PC-3 (cell line): ENCODE results near the gene MET. TPM values are rescaled to one million over a fixed set of nuclear protein-coding genes. Genes with fewer than 3 reads are reported as not detected.

Source experiments
- ATAC-seq: fragments of 200-7000 bp; cut with Tn5 transposase; 2 replicates; pipeline ENCODE4 v1.9.1; 2020; ENCODE audit warnings: mild to moderate bottlenecking, moderate library complexity
- BruUV-seq: library from RNA; stranded (reverse); fragments of 400-500 nt; replicated peaks from 2 replicates; lab custom pipeline; 2021; lab: Mats Ljungman, UMichigan
- CTCF ChIA-PET: fragments of 300-600 bp; sonication (Branson Sonifier 250); formaldehyde crosslinking; loops from one replicate; lab custom pipeline; 2022; ENCODE audit warnings: antibody characterized with exemption; lab: Charles Lee
- POLR2A ChIA-PET: fragments of 300-600 bp; sonication (Branson Sonifier 250); formaldehyde crosslinking; loops from one replicate; lab custom pipeline; 2022; ENCODE audit warnings: antibody characterized with exemption; ENCODE audit not compliant: unreplicated experiment; lab: Charles Lee
- DNase-seq: peaks from one replicate; pipeline ENCODE4 v3.0.0-alpha.2; 2015
- H2AFZ ChIP-seq: fragments of 300-600 bp; sonication (generic); 2 replicates; pipeline ENCODE4 v1.6.0; 2016; ENCODE audit warnings: antibody characterized with exemption, low read length
- H3F3A ChIP-seq: fragments of 300-600 bp; sonication (generic); one replicate; pipeline ENCODE4 v1.6.0; 2017; ENCODE audit warnings: antibody characterized with exemption, low read length, control low read depth, mild to moderate bottlenecking; ENCODE audit not compliant: unreplicated experiment
- H3K27ac ChIP-seq: fragments of 300-600 bp; sonication (generic); 2 replicates; pipeline ENCODE4 v1.5.1; 2016; ENCODE audit warnings: mild to moderate bottlenecking, low read length
- H3K27me3 ChIP-seq: fragments of 300-600 bp; sonication (generic); 2 replicates; pipeline ENCODE4 v1.6.1; 2016; ENCODE audit warnings: low read length, mixed read lengths
- H3K36me3 ChIP-seq: fragments of 300-600 bp; sonication (generic); 2 replicates; pipeline ENCODE4 v1.6.1; 2016; ENCODE audit warnings: low read depth, mixed run types, low read length, mixed read lengths
- H3K4me1 ChIP-seq: fragments of 300-600 bp; sonication (generic); 2 replicates; pipeline ENCODE4 v1.5.1; 2016; ENCODE audit warnings: low read length; ENCODE audit not compliant: insufficient read depth
- H3K4me2 ChIP-seq: fragments of 300-600 bp; sonication (generic); 2 replicates; pipeline ENCODE4 v1.6.0; 2016; ENCODE audit warnings: low read length
- H3K4me3 ChIP-seq: fragments of 300-600 bp; sonication (generic); 2 replicates; pipeline ENCODE4 v1.5.1; 2016; ENCODE audit warnings: mild to moderate bottlenecking, low read length, mixed read lengths
- H3K79me2 ChIP-seq: fragments of 300-600 bp; sonication (generic); 2 replicates; pipeline ENCODE4 v1.6.1; 2017; ENCODE audit warnings: low read length, mixed read lengths
- H3K9ac ChIP-seq: fragments of 300-600 bp; sonication (generic); 2 replicates; pipeline ENCODE4 v1.6.0; 2016; ENCODE audit warnings: mild to moderate bottlenecking, low read length
- H3K9me2 ChIP-seq: fragments of 300-600 bp; sonication (generic); replicated peaks from 2 replicates; pipeline ENCODE4 v1.6.1; 2016; ENCODE audit warnings: mixed run types, low read length, mixed read lengths
- H3K9me3 ChIP-seq: fragments of 300-600 bp; sonication (generic); 2 replicates; pipeline ENCODE4 v1.6.1; 2016; ENCODE audit warnings: low read length, mixed read lengths
- H4K20me1 ChIP-seq: fragments of 300-600 bp; sonication (generic); 2 replicates; pipeline ENCODE4 v1.6.1; 2016; ENCODE audit warnings: low read length, mixed read lengths
- EZH2 ChIP-seq: fragments of 300-600 bp; sonication (generic); IDR thresholded peaks from one replicate; pipeline ENCODE4 v1.6.1; 2017; ENCODE audit warnings: antibody characterized with exemption, mild to moderate bottlenecking, low read length; ENCODE audit not compliant: unreplicated experiment
- EZH2phosphoT487 ChIP-seq: fragments of 300-600 bp; sonication (generic); IDR thresholded peaks from 2 replicates; pipeline ENCODE4 v1.6.1; 2018; ENCODE audit warnings: mild to moderate bottlenecking, antibody characterized with exemption, low read length, borderline replicate concordance
- intact Hi-C: fragments of 100-400 bp; cut with micrococcal nuclease; formaldehyde crosslinking; loops from 2 replicates; pipeline ENCODE4 v1.9.0; 2023
- total RNA-seq: library from RNA; depleted of rRNA; stranded (reverse); fragments of >200 nt; gene quantifications from 2 replicates; pipeline ENCODE4 v1.2.3, GENCODE V29; 2014
- TF ChIP-seq, protein P1 (sequence below): fragments of 300-600 bp; sonication (generic); conservative IDR thresholded peaks from 2 replicates; pipeline ENCODE4 v1.5.1; 2017; ENCODE audit warnings: antibody characterized with exemption, low read depth, mild to moderate bottlenecking, low read length

MET gene
- total RNA-seq, 1 experiment from 2014 or later: 118 TPM

DNA sequence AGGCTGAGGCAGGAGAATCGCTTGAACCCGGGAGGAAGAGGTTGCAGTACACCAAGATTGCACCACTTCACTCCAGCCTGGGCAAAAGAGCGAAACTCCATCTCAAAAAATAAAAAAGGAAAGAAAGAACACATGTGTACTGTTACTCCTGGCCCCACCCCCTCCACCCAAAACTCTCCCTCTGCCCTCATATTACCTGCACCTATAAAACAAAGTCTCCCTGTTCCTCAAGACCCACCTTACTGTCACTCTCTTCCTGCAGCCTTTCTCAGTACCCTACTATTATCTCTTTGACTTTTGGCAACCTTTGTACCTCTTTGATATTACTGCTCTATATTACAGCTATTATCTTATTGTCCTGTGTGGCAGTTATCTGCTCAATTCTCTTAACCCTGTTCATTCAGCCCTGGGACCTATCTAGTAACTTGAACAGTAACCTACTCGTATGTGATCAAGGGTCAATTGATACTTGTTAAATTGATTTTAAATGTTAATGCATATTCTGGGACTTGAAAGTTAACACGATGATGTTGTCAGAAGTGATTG is 121.9 kb downstream of the MET start:
- TF ChIP-seq EZH2phosphoT487: no peak
- no peak for TF ChIP-seq EZH2
- TF ChIP-seq, protein P1, sequence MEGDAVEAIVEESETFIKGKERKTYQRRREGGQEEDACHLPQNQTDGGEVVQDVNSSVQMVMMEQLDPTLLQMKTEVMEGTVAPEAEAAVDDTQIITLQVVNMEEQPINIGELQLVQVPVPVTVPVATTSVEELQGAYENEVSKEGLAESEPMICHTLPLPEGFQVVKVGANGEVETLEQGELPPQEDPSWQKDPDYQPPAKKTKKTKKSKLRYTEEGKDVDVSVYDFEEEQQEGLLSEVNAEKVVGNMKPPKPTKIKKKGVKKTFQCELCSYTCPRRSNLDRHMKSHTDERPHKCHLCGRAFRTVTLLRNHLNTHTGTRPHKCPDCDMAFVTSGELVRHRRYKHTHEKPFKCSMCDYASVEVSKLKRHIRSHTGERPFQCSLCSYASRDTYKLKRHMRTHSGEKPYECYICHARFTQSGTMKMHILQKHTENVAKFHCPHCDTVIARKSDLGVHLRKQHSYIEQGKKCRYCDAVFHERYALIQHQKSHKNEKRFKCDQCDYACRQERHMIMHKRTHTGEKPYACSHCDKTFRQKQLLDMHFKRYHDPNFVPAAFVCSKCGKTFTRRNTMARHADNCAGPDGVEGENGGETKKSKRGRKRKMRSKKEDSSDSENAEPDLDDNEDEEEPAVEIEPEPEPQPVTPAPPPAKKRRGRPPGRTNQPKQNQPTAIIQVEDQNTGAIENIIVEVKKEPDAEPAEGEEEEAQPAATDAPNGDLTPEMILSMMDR: no peak
- H3K79me2 ChIP-seq: no peaks in the 10 kb centered on the region
- H3F3A ChIP-seq: no peaks in the 10 kb centered on the region
- peaks cover 13% of the 10 kb centered on the region for H3K4me1 ChIP-seq
- H3K36me3 ChIP-seq: peaks cover 57% of the 10 kb centered on the region
- H3K9me2 ChIP-seq: no peaks in the 10 kb centered on the region
- intact Hi-C loops: no loop called here
- ChIA-PET POLR2A (no interaction called here), CTCF (no interaction called here)
- DNase-seq: no peak
- no peak overlapping the region for H3K27ac ChIP-seq
- no peak overlapping the region for H3K4me3 ChIP-seq
- H3K9me3 ChIP-seq: no peaks in the 10 kb centered on the region
- H3K27me3 ChIP-seq: no peaks in the 10 kb centered on the region
- H2AFZ ChIP-seq: no peak overlapping the region
- no TSS peak for BruUV-seq
- no peak overlapping the region for H3K9ac ChIP-seq
- no peak overlapping the region for H3K4me2 ChIP-seq
- no peaks in the 10 kb centered on the region for H4K20me1 ChIP-seq
- ATAC-seq: no peak

- TF ChIP-seq, protein P1: no peak
- TF ChIP-seq EZH2 (no peak), EZH2phosphoT487 (no peak)
- intact Hi-C loops: no loop called here
- Histone ChIP-seq H3K4me1 (peaks cover 23% of the 10 kb centered on the region), H3K9me3 (no peaks in the 10 kb centered on the region), H3K4me3 (no peak overlapping the region), H3F3A (no peaks in the 10 kb centered on the region), H2AFZ (no peak overlapping the region), H3K9me2 (no peaks in the 10 kb centered on the region), H4K20me1 (no peaks in the 10 kb centered on the region), H3K79me2 (no peaks in the 10 kb centered on the region), H3K9ac (no peak overlapping the region), H3K36me3 (peaks cover 42% of the 10 kb centered on the region), H3K4me2 (no peak overlapping the region), H3K27me3 (no peaks in the 10 kb centered on the region), H3K27ac (no peak overlapping the region)
- BruUV-seq: no TSS peak
- ATAC-seq (peak; percentile 6; the same call in 1 of the 2 replicates), DNase-seq (no peak)
- ChIA-PET CTCF (no interaction called here), POLR2A (interaction anchor here (0.7 kb wide), 1 partner anchor 21 kb away, joined by 3 read pairs; no protein-coding TSS in a partner anchor)
Measured at GRCh38 chr7:116796471-116796870, 124.5 kb downstream of the MET start.

GRCh38 chr7:116797612-116798011 is 125.6 kb downstream of the MET start:
- Histone ChIP-seq H3K27ac (no peak overlapping the region), H3K9me3 (no peaks in the 10 kb centered on the region), H4K20me1 (no peaks in the 10 kb centered on the region), H3K4me2 (no peak overlapping the region), H3K9me2 (no peaks in the 10 kb centered on the region), H3K79me2 (no peaks in the 10 kb centered on the region), H3F3A (no peaks in the 10 kb centered on the region), H3K36me3 (peaks cover 38% of the 10 kb centered on the region), H3K9ac (no peak overlapping the region), H3K27me3 (no peaks in the 10 kb centered on the region), H3K4me3 (no peak overlapping the region), H2AFZ (no peak overlapping the region), H3K4me1 (peaks cover 32% of the 10 kb centered on the region)
- CTCF ChIA-PET: no interaction called here
- BruUV-seq: TSS peak; percentile 22
- POLR2A ChIA-PET: no interaction called here
- ATAC-seq (no peak), DNase-seq (no peak)
- intact Hi-C loops: no loop called here
- TF ChIP-seq, protein P1: no peak
- TF ChIP-seq EZH2 (no peak), EZH2phosphoT487 (no peak)
